DMS79 treated with DMSO at 0.1 percent for 48 hours (cell line): ENCODE measurements around the gene DIO3.
"Not testable (repeated sequence)": the region's sequence is repeated elsewhere in the genome, so short reads cannot be mapped to it uniquely, and the experiment has no call there.

Experiments
- DNase-seq: peaks from one replicate; lab custom pipeline; 2025; lab: John Stamatoyannopoulos, UW

DIO3 gene

GRCh38 chr14:101559250-101559623, 2.1 kb upstream of the DIO3 start:
- no peak for DNase-seq

- DNase-seq = no peak
These were observed 1.4 kb upstream of the DIO3 start for GRCh38 chr14:101559624-101560533.

- no peak for DNase-seq
These were observed 671 bp upstream of the DIO3 start for GRCh38 chr14:101560534-101561113.

- no peak for DNase-seq
These were observed 699 bp downstream of the DIO3 start for GRCh38 chr14:101561897-101562490.

- peak; percentile 26 for DNase-seq
These were observed 1.5 kb downstream of the DIO3 start for GRCh38 chr14:101562659-101563351.

GRCh38 chr14:101563352-101563653, 2.0 kb downstream of the DIO3 start:
- no peak for DNase-seq

GRCh38 chr14:101563654-101564443, 2.6 kb downstream of the DIO3 start:
- DNase-seq = no peak

GRCh38 chr14:101564444-101564776, 3.1 kb downstream of the DIO3 start:
- no peak for DNase-seq

- DNase-seq = no peak
These were observed 3.8 kb downstream of the DIO3 start for GRCh38 chr14:101564819-101565698.

- no peak for DNase-seq
These were observed 6.0 kb downstream of the DIO3 start for GRCh38 chr14:101567252-101567651.

GRCh38 chr14:101571004-101571403, 9.7 kb downstream of the DIO3 start:
- no peak for DNase-seq

- not testable (repeated sequence) for DNase-seq
These were observed 11.2 kb downstream of the DIO3 start for GRCh38 chr14:101572526-101572925.

- DNase-seq = no peak
These were observed 12.0 kb downstream of the DIO3 start for GRCh38 chr14:101573289-101573688.

GRCh38 chr14:101575581-101575980, 14.3 kb downstream of the DIO3 start:
- DNase-seq = no peak

GRCh38 chr14:101577221-101577909, 16.1 kb downstream of the DIO3 start:
- no peak for DNase-seq

GRCh38 chr14:101578489-101578888, 17.2 kb downstream of the DIO3 start:
- DNase-seq = no peak

GRCh38 chr14:101579372-101580080, 18.2 kb downstream of the DIO3 start:
- no peak for DNase-seq

GRCh38 chr14:101581806-101582205, 20.5 kb downstream of the DIO3 start:
- DNase-seq = no peak

GRCh38 chr14:101582294-101582693, 21.0 kb downstream of the DIO3 start:
- no peak for DNase-seq
